IPS-18a (cell line): Measurements from ENCODE around the gene GALNS.

ENCODE experiments used
- H3K27ac ChIP-seq: one replicate; pipeline ENCODE4 v1.5.1; 2013; ENCODE audit warnings: low read length
- H3K27me3 ChIP-seq: one replicate; pipeline ENCODE4 v1.6.1; 2013; ENCODE audit warnings: mild to moderate bottlenecking, low read length; ENCODE audit not compliant: control insufficient read depth, insufficient read depth
- H3K36me3 ChIP-seq: one replicate; pipeline ENCODE4 v1.6.1; 2013; ENCODE audit warnings: low read depth, low read length; ENCODE audit not compliant: control insufficient read depth
- H3K4me1 ChIP-seq: one replicate; pipeline ENCODE4 v1.6.1; 2013; ENCODE audit warnings: low read depth, low read length; ENCODE audit not compliant: control insufficient read depth
- H3K4me3 ChIP-seq: one replicate; pipeline ENCODE4 v1.5.1; 2013; ENCODE audit warnings: low read length
- H3K9ac ChIP-seq: one replicate; pipeline ENCODE4 v1.6.1; 2013; ENCODE audit warnings: mild to moderate bottlenecking, low read length, moderate library complexity
- H3K9me3 ChIP-seq: one replicate; pipeline ENCODE4 v1.6.1; 2013; ENCODE audit warnings: low read depth, low read length; ENCODE audit not compliant: control insufficient read depth

The GALNS gene

DNA sequence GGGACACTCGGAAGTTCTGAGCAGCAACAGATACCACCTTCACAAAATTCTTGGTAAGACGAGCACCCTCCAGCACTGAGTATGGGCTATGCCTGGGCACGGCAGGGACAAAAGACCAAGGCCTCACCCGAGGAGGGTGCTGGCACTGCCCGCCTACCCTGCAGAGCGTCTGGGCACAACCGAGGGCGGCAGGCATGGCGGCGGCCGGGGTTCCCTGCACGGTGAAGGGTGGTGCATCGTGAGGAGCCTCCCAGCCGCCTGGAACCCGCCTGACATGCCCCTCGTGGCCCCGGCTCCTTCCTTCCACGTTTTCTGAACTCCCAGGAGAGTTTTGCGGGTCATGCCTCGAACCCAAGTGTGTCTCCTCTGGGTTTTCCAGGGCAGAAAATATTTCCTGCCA is 18.9 kb downstream of the GALNS start:
- Histone ChIP-seq H3K4me1 (no peaks in the 10 kb centered on the region), H3K36me3 (no peaks in the 10 kb centered on the region), H3K27ac (no peak overlapping the region), H3K9me3 (no peaks in the 10 kb centered on the region), H3K4me3 (no peak overlapping the region), H3K27me3 (no peaks in the 10 kb centered on the region), H3K9ac (no peak overlapping the region)

DNA sequence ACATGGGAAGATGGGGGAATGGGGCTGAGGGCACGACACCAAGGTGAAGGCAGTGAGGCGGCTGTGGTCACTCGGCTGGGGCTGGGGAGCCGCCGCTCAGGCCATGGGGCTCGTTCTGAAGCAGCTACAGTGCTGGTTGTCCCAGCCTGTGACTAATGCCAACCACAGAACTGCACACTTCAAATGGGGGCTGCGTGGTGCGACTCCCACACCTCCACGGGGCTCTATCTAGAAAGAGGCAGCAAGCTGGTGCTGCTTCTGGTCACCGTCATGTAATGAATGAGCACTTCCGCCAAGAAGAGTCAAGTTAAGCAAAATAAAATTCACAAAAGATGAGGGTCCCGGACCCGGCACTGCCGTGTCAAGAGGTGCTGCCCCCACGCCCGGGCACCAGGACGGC is 20.0 kb downstream of the GALNS start:
- no peak overlapping the region for H3K9ac ChIP-seq
- H3K9me3 ChIP-seq = no peaks in the 10 kb centered on the region
- no peak overlapping the region for H3K27ac ChIP-seq
- H3K4me3 ChIP-seq = no peak overlapping the region
- H3K36me3 ChIP-seq = no peaks in the 10 kb centered on the region
- H3K4me1 ChIP-seq = no peaks in the 10 kb centered on the region
- no peaks in the 10 kb centered on the region for H3K27me3 ChIP-seq

DNA sequence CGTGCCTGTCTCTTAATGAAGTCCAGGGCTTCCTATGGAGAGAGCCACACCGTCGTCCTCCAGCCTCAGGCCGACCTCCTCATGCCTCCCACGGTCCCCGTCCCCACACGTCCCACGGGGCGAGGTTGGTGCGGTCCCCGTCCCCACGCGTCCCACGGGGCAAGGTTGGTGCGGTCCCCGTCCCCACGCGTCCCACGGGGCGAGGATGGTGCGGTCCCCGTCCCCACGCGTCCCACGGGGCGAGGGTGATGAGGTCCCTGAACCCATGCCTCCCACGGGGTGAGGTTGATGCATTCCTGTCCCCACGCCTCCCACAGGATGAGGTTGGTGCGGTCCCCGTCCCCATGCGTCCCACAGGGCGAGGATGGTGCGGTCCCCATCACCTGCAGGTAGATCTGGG is 20.9 kb downstream of the GALNS start:
- no peak overlapping the region for H3K27ac ChIP-seq
- H3K4me3 ChIP-seq = no peak overlapping the region
- no peak overlapping the region for H3K9ac ChIP-seq
- no peaks in the 10 kb centered on the region for H3K9me3 ChIP-seq
- no peaks in the 10 kb centered on the region for H3K36me3 ChIP-seq
- no peaks in the 10 kb centered on the region for H3K27me3 ChIP-seq
- H3K4me1 ChIP-seq = no peaks in the 10 kb centered on the region

DNA sequence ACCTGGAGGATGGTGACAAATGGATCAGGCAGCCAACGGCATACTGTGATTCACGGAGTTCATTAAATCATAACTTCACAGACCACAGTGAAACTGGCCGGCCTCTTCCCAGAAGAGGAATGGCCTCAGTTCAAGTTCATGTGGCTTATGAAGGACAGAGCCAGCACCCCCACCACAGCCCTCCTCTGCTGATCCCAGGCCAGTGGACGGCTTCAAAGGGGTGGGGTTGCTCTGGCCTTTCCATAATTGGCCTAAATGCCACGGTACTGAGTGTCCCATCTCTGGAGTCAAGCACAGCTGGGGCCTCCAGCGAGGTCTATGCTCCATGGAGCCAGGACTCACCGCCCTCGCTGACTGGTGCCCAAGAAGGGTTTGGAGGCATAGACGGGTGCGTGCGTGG is 21.4 kb downstream of the GALNS start:
- Histone ChIP-seq H3K9ac (no peak overlapping the region), H3K9me3 (no peaks in the 10 kb centered on the region), H3K27ac (no peak overlapping the region), H3K4me1 (no peaks in the 10 kb centered on the region), H3K36me3 (no peaks in the 10 kb centered on the region), H3K27me3 (no peaks in the 10 kb centered on the region), H3K4me3 (no peak overlapping the region)

DNA sequence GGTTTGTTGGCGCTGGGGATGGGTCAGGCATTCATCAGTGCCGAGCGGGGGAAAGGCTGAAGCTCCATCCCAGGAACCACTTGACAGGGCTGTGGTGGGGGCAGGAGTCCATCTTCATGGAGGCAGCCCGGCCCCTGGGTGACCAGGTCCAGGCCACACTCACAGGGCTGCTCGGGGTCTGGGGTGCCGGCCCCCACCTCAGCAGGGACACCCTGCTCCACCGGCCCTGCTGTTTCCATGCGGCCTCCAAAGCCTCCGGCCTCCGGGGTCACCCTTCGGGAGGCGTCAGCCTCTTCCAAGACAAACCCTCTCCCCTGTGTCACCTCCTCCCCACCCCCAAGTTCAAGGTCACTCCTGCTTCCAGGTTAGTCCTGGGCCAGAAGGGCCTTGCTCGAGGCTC is 22.1 kb downstream of the GALNS start:
- no peaks in the 10 kb centered on the region for H3K27me3 ChIP-seq
- H3K36me3 ChIP-seq = no peaks in the 10 kb centered on the region
- H3K9me3 ChIP-seq = no peaks in the 10 kb centered on the region
- no peaks in the 10 kb centered on the region for H3K4me1 ChIP-seq
- H3K9ac ChIP-seq = no peak overlapping the region
- H3K4me3 ChIP-seq = no peak overlapping the region
- H3K27ac ChIP-seq = no peak overlapping the region

DNA sequence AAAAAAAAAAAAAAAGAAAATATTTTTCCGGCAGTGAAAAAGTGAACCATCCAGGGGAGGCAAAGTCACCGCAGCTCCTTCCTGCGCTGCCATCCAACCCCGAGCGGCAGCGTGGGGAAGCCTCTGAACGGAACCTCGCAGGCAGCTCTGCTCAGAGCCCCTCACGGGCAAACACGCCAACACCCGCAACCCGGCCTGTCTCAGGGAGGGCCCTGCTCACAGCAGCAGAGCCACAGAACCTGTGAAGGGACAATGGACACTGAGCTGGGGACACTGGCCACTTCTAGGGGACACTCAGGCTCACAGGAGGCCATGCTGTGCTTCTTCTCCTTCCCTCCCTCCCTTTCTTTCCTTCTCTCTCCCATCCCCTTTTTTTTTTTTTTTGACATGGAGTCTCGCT is 23.7 kb downstream of the GALNS start:
- Histone ChIP-seq H3K27ac (no peak overlapping the region), H3K4me3 (no peak overlapping the region), H3K4me1 (no peaks in the 10 kb centered on the region), H3K27me3 (no peaks in the 10 kb centered on the region), H3K9me3 (no peaks in the 10 kb centered on the region), H3K36me3 (no peaks in the 10 kb centered on the region), H3K9ac (no peak overlapping the region)

DNA sequence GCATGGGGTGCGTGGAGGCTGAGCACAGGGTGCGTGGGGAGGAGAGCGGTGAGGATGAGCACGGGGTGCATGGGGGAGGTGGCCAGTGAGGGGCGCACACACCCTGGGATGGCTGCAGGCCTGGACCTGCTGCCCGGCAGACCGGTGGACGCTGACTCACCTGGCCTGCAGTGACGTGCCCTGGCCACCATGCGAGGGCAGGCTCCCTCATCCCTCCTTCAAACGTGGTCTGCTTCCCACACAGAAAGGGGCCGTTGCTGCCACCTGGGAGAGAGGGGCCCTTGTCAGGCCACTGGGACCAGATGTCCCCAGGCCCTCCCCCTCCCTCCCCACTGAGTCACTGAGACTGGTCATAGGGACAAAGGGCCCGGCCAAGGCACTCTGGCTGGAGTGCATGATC is 24.9 kb downstream of the GALNS start:
- H3K9ac ChIP-seq = no peak overlapping the region
- no peaks in the 10 kb centered on the region for H3K9me3 ChIP-seq

DNA sequence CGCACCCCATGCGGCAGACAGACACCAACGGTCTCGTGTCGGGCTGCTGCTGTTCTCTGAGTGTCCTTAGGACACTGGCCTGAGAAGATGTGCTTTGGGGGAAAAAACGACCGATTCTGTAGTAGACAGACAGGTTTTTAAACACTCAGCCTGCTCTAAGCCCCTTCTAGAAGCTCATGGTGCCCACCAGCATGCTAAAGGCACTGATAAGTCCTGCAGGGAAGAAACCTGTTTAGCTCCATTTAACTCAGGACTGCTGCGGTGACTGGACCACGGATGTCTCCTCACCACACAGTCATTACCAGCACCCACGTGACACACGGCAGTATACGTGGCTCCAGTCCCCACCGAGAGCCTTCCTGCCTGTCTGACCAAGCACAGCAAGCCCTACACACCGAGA is 26.0 kb downstream of the GALNS start:
- Histone ChIP-seq H3K27me3 (no peaks in the 10 kb centered on the region), H3K27ac (no peak overlapping the region), H3K4me1 (no peaks in the 10 kb centered on the region), H3K4me3 (no peak overlapping the region), H3K9me3 (no peaks in the 10 kb centered on the region), H3K36me3 (no peaks in the 10 kb centered on the region), H3K9ac (no peak overlapping the region)

More for the DNA sequence above, 24.9 kb downstream of the GALNS start:
- Histone ChIP-seq H3K36me3 (no peaks in the 10 kb centered on the region), H3K27ac (no peak overlapping the region), H3K4me1 (no peaks in the 10 kb centered on the region), H3K27me3 (no peaks in the 10 kb centered on the region), H3K4me3 (no peak overlapping the region)

DNA sequence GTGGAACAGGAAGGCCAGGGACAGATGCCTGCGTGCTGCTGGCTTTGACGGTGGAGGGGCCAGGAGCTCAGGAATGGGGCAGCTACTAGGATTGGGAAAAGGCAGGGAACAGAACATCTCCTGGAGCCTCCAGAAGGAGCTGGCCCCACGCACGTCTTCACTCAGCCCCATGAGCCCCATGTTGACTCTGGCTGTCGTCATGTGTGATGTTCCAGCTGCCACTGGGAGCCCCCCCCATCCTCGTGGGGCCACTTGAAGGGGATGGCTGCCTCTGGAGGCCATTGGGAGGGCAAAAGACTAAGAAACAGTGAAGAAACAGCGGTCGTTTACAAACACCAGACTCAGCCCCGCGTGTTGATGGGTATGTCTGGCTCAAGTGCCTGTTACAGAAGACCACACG is 26.5 kb downstream of the GALNS start:
- Histone ChIP-seq H3K4me1 (no peaks in the 10 kb centered on the region), H3K9ac (no peak overlapping the region), H3K36me3 (no peaks in the 10 kb centered on the region), H3K9me3 (no peaks in the 10 kb centered on the region), H3K27me3 (no peaks in the 10 kb centered on the region), H3K4me3 (no peak overlapping the region), H3K27ac (no peak overlapping the region)

DNA sequence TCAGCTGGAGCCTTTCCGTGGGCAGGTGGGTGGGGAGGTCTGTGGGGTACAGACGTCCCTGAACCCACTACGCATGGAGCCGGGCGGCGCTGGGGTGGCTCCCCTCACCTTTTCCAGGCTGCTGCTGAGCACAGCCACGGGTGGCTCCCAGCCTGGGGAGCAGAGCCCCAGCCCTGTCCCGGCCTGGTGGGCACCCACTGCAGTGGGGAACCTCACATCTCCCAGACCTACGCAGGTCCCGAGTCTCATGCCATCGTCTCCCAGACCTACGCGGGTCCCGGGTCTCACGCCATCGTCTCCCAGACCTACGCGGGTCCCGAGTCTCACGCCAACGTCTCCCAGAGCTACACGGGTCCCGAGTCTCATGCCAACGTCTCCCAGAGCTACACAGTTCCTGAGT is 28.0 kb downstream of the GALNS start:
- Histone ChIP-seq H3K9ac (no peak overlapping the region), H3K4me1 (no peaks in the 10 kb centered on the region), H3K36me3 (no peaks in the 10 kb centered on the region), H3K9me3 (no peaks in the 10 kb centered on the region), H3K27ac (no peak overlapping the region), H3K4me3 (no peak overlapping the region), H3K27me3 (no peaks in the 10 kb centered on the region)

DNA sequence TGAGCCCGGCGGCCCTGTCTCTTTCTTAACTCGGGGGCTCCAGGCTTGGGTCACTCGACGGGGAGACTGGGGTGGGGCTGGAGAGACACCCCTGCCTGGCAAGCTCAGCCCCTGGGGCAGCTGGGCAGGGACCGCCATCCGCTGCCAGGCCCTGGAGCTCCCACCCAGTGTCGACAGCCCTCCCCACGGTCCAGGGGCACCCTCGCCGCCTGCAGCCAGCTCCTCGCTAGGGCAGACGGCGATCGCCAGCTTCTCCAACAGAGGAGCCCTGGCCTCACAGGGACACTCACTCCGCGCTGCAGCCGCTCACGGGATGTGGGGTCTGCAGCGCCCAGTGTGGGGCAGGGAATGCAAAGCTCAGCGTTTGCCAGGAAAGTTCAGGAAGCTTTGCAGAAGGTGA is 29.0 kb downstream of the GALNS start:
- Histone ChIP-seq H3K4me3 (no peak overlapping the region), H3K4me1 (no peaks in the 10 kb centered on the region), H3K27ac (no peak overlapping the region)

DNA sequence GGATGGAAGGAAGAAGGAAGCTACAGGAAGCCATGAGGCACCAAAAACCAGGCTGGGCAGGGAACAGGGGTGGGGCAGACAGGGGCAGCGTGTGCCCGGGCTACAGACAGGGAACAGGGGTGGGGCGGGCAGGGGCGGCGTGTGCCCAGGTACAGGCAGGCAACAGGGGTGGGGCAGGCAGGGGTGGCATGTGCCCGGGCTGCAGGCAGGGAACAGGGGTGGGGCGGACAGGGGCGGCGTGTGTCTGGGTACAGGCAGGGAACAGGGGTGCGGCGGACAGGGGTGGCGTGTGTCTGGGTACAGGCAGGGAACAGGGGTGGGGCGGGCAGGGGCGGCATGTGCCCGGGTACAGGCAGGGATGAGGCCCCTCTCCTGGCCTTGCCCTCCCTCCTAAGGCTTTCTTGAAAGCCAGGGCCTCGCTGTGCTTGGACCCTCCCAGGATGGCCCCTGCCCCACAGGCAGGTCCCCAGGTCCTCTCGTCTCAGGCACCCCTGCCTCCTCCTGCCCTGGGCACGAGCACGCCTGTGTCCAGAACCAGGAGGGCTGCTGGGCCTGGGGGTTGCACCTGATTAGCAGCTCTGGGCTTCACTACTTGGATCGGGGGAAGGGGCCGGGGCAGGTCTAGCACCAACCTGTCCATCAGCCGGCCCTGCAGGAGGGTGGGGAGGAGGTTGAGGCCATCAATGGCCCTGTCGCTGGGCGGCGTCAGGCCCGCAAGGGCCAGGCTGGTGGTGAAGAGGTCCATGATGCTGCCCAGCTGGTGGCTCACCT is 30.5 kb downstream of the GALNS start:
- H3K36me3 ChIP-seq = no peaks in the 10 kb centered on the region
- no peak overlapping the region for H3K9ac ChIP-seq
- no peaks in the 10 kb centered on the region for H3K27me3 ChIP-seq
- H3K27ac ChIP-seq = no peak overlapping the region
- no peaks in the 10 kb centered on the region for H3K9me3 ChIP-seq
- H3K4me3 ChIP-seq = no peak overlapping the region
- no peaks in the 10 kb centered on the region for H3K4me1 ChIP-seq

More for the DNA sequence above, 29.0 kb downstream of the GALNS start:
- Histone ChIP-seq H3K27me3 (no peaks in the 10 kb centered on the region), H3K9ac (no peak overlapping the region), H3K36me3 (no peaks in the 10 kb centered on the region), H3K9me3 (no peaks in the 10 kb centered on the region)
